Cardiac fibroblast (primary cell): ENCODE data around the gene YIPF3.
A peak's percentile ranks its signal among the peaks of the same experiment; 100 is the strongest.

Source experiments
- DNase-seq, 2 donors: peaks; one replicate each; pipeline versions ENCODE4 v3.0.0 to v3.0.0-alpha.2; 2010; ENCODE audit warnings: low read depth in 2 of 2
- H3K4me3 ChIP-seq, 2 donors: replicated peaks in 1 of 2; 1 replicate in 1 of 2; 2 replicates in 1 of 2; pipeline ENCODE4 v1.5.1; 2011; ENCODE audit warnings: low read depth in 2 of 2, low read length in 2 of 2, mild to moderate bottlenecking in 2 of 2, moderate library complexity in 1 of 2
- TF ChIP-seq, protein P1 (sequence below): IDR thresholded peaks from one replicate; pipeline ENCODE4 v1.5.1; 2011; ENCODE audit warnings: low read depth, mild to moderate bottlenecking, low read length, inconsistent platforms

Gene YIPF3

DNA sequence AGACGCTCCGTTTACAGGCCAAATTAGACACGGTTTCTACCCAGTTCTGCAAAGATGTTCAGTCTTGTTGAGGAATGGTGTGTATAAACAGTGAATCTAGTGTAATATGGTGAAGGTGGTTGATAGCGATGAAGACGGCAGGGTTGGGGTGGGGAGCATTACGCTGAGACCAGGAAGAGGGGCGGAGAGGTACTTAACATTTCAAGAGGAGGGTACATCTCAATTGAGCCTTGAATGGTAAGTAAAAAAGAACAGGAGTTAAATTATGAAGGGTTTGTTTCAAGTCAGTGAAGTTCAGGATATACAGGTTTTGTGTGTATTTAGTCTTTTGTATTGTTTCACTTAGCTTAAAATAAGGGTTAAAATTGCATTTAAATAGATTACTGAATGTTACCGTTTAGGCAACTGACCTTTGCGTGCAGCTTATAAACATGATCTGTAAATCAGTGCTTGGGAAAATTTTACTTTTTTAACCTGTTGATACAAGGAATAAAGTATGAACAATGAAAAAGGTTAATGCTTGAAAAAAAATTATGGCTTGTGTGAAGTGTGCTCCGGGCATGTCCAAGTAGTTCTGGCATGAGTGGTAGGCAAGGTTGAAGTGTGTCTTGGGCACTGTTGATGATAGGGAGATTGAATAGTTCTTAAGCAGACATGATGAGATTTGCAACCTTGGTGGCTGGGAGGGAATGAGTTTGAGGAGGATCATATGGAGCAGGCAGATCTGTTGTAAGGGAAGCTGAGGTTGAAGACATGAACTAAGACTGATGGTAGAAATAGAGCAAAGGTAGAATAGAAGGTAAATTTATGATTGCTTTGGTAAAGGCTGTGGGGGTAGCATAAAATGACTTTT lies 1.0 kb upstream of the YIPF3 start:
- no peak for DNase-seq
- TF ChIP-seq, protein P1, sequence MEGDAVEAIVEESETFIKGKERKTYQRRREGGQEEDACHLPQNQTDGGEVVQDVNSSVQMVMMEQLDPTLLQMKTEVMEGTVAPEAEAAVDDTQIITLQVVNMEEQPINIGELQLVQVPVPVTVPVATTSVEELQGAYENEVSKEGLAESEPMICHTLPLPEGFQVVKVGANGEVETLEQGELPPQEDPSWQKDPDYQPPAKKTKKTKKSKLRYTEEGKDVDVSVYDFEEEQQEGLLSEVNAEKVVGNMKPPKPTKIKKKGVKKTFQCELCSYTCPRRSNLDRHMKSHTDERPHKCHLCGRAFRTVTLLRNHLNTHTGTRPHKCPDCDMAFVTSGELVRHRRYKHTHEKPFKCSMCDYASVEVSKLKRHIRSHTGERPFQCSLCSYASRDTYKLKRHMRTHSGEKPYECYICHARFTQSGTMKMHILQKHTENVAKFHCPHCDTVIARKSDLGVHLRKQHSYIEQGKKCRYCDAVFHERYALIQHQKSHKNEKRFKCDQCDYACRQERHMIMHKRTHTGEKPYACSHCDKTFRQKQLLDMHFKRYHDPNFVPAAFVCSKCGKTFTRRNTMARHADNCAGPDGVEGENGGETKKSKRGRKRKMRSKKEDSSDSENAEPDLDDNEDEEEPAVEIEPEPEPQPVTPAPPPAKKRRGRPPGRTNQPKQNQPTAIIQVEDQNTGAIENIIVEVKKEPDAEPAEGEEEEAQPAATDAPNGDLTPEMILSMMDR = no peak
- H3K4me3 ChIP-seq = peak overlapping the region; percentile 79 to 93

DNA sequence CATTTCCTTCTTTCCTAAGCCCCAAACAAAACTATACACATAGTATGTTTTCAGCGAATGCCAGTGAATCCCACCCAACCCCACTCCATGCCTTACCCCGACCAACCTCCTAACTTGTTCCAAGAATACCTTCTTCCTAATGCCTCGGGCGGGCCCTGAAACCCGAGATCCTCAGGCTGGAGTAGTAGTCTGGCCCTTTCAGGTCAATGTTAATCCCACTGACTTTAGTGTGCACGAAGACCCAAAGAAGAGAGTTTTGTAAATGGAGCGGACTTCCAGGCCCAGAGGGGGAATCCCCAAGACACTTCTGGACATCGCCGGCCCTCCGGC lies 394 bp downstream of the YIPF3 start:
- TF ChIP-seq, protein P1 = no peak
- peak overlapping the region; percentile 79 to 93 for H3K4me3 ChIP-seq

DNA sequence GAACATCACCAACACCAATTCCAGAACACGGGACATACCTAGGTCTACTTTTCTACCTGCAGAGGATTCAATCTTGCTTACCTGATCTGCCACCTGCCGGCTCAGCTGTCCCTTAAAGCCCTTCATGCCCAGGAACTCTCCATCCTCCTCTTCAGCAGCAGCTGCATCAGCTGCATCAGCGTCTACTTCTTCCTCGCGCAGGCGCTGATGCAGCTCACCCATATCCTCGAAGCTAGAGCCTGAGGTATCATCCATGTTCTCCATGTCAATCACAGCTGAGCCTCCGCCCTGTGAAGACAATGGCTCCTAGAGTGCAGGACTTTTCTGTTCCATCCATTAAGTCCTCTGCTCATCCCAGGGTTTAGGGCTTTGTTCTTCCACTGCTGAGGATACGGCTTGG lies 918 bp downstream of the YIPF3 start:
- TF ChIP-seq, protein P1 = no peak
- no peak for DNase-seq
- peak overlapping the region; percentile 79 to 93 for H3K4me3 ChIP-seq

More for the DNA sequence above, 394 bp downstream of the YIPF3 start:
- no peak for DNase-seq

DNA sequence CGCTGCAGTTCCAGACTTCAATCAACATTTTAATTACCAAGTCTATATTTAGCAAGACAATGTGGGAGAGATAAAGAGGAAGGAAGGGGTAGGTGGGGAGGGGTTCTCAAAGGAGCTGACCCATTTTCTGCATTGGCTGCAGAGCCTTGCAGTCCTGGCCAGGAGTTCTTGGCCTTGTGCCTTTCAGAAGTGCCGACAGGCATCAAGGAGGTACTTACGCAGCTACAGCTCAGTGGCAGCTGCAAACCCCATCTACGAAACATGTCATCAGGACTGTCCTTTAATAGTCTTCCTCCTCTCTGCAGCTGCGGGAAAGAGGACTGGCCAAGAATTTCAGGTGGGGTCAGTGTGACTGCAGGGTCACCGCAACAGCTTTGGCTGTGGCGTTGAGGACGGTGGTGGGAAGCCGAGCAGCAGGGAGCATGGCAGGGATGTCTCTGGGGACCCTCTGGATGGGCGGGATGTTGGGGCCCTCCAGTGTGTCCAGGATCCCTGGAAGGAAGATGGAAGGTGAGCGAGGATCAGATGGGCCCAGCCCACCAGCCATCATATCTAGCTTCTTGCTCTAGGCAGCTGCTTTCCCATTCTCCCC lies 4.8 kb downstream of the YIPF3 start:
- no peak overlapping the region for H3K4me3 ChIP-seq
- TF ChIP-seq, protein P1 = no peak
- DNase-seq = no peak

DNA sequence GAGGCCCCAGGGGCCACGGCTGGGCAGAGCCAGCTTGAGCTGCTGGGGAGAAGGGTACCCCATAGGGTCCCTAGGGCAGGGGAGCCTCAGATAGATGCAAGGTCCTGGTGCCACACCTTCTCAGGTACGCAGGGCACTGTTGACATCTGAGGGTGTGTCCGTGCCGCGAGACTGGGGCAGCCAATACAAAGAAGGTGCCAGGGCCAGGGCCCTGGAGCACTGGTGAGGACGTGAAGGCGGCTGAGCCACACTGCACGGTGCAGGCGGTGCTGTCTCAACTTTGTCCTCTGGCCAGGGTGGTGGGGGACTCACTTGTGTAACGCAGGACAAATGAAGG lies 5.9 kb downstream of the YIPF3 start:
- peak overlapping the region in 1 of 2 donors; percentile 32 for H3K4me3 ChIP-seq
- TF ChIP-seq, protein P1 = no peak
- DNase-seq = no peak

DNA sequence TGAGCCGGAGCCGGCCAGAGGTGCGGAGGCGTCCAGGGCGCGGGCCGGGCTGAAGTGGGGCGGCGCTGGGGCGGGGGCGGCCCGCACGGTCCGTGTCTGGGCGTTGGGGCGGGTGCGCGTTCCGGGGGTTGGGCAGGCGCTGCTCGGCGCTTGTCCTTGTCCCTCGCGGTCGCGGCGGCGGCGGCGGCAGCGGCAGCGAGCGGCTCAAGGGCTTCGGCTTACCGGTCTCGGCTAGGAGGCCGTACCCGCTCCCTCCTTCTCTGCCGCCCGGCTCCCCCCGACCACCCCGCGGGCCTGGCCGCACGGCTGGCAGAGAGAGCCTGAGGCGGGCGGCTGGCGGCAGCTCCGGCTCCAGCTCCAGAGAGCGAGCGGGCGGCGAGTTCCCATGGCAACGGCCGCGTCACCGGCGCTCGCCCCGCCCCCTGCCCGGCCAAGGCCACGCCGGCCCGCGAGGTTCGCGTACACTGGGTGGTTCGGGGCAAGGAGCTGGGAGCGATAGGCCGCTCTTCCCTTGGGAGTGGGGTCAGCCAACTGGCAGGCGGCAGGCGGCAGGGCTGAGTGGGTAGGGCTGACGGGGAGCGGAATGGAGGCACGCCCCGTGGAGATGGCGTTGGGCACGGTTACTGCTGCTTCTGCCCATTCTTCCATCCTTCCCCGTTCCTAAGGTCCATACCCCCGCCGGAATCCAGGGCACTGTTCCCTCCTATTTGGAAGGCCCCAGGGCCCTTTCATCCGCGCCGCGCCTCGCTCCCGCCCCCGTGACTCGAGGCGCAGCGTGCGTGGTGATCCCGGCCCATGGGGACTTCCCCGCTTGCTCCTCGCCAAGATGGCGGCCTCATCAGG lies 6.5 kb downstream of the YIPF3 start, which contains the start of gene LRRC73:
TSS of gene LRRC73 (minus strand) at position 363 of the 843 bp plus-strand sequence. CDS start 561 bp downstream, outside the sequence.
- TF ChIP-seq, protein P1 = no peak
- peak; percentile 80 to 92 for DNase-seq
- H3K4me3 ChIP-seq = peak within 1 kb of the TSS; percentile 40 to 60
